Sigmoid colon (tissue), 7 donors: ENCODE results near the gene MRPL53. TPM values are rescaled to one million over a fixed set of nuclear protein-coding genes. Genes with fewer than 3 reads are reported as not detected.
A peak's percentile ranks its signal among the peaks of the same experiment; 100 is the strongest.

Experiments used
- DNase-seq: peaks from one replicate; pipeline ENCODE4 v3.0.0-alpha.2; 2019
- H3K27ac ChIP-seq, 4 donors: fragments of 200-600 bp; sonication (generic); one replicate each; pipeline ENCODE4 v1.5.1; 2016 to 2019; ENCODE audit warnings: mild to moderate bottlenecking in 1 of 4
- H3K27me3 ChIP-seq, 3 donors: fragments of 200-600 bp; sonication (generic); one replicate each; pipeline ENCODE4 v1.5.1; 2019; ENCODE audit warnings: mild to moderate bottlenecking in 1 of 3
- H3K36me3 ChIP-seq, 4 donors: fragments of 200-600 bp; sonication (generic); one replicate each; pipeline ENCODE4 v1.5.1; 2016 to 2019
- H3K4me1 ChIP-seq, 4 donors: fragments of 200-600 bp; sonication (generic); one replicate each; pipeline ENCODE4 v1.5.1; 2017 to 2019
- H3K4me3 ChIP-seq, 4 donors: fragments of 200-600 bp; sonication (generic); one replicate each; pipeline ENCODE4 v1.5.1; 2017 to 2019; ENCODE audit warnings: mild to moderate bottlenecking in 2 of 4, moderate library complexity in 1 of 4
- H3K9me3 ChIP-seq, 4 donors: fragments of 200-600 bp in 3 of 4; sonication (generic) in 3 of 4; one replicate each; pipeline versions ENCODE4 v1.5.1 to v1.6.1; 2013 to 2019
- EP300 ChIP-seq, 4 donors: sonication (generic); formaldehyde crosslinking; IDR thresholded peaks; one replicate each; pipeline ENCODE4 v1.6.1; 2017; ENCODE audit warnings: antibody characterized with exemption in 4 of 4
- POLR2A ChIP-seq, 2 donors: fragments of 450-650 bp; IDR thresholded peaks; one replicate each; pipeline ENCODE4 v1.6.1; 2016; ENCODE audit warnings: antibody characterized with exemption in 2 of 2, mild to moderate bottlenecking in 2 of 2, moderate library complexity in 2 of 2
- POLR2AphosphoS5 ChIP-seq, 4 donors: sonication (generic); formaldehyde crosslinking; IDR thresholded peaks; one replicate each; pipeline ENCODE4 v1.6.1; 2017; ENCODE audit warnings: antibody characterized with exemption in 4 of 4
- WGBS, 2 donors: extraction: QIAGEN DNeasy Blood & Tissue Kit; methylation state at CpG; one replicate each; pipeline ENCODE4 v1.1.7; 2013; 5-methylcytosine and 5-hydroxymethylcytosine counted together
- intact Hi-C: fragments of 100-400 bp; cut with DNase I; formaldehyde crosslinking; loops from one replicate; pipeline ENCODE4 v1.15.1; 2023
- polyA plus RNA-seq, 3 donors: library from polyadenylated mRNA; stranded (reverse); fragments of 200-250 nt; gene quantifications; one replicate each; pipeline ENCODE4 v1.2.3, GENCODE V29; 2013
- total RNA-seq, 4 donors: library from RNA; depleted of rRNA; stranded (reverse); fragments of >200 nt; gene quantifications; one replicate each; pipeline ENCODE4 v1.1.0, GENCODE V29; 2016
- TF ChIP-seq, protein P1 (sequence below), 4 experiments: fragments of 450-650 bp in 3 of 4; fragments of 200-600 bp in 1 of 4; IDR thresholded peaks; one replicate each; pipeline ENCODE4 v1.5.1; 2016 to 2019; ENCODE audit warnings: antibody characterized with exemption in 4 of 4, mild to moderate bottlenecking in 3 of 4, moderate library complexity in 2 of 4
- donor health status: healthy with polysubstance abuse.
- donor health status: Bipolar disorder and iron deficiency.
- donor health status: healthy.

MRPL53 gene
- total and polyA plus RNA-seq, 7 donors = 10.2 to 77.1 (median 59.7) TPM

DNA sequence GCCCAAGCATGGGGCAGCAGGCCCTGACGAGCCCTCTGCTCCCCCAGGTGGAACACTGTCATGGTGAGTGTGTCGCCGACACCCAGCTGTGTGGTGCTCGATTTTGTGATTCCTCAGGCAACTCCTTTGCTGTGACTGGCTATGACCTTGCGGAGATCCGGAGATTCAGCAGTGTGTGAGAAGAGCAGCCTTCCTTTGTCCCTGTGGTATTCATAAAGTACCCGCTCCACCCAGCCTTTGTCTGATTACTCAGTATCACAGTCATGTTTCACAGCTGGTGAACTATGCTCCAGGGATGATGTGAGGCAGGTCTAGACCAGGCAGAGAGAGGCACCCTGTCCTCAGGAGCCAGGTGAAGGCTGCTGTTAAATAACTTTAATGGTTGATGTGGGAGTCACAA is 47.0 kb downstream of the MRPL53 start:
- TF ChIP-seq POLR2A (IDR thresholded peaks at IDR 0.05) = no peak
- Histone ChIP-seq H3K9me3 (no peaks in the 10 kb centered on the region), H3K4me1 (peaks cover 0 to 15% (median 10%) of the 10 kb centered on the region in 4 donors), H3K27ac (no peak overlapping the region), H3K27me3 (no peaks in the 10 kb centered on the region), H3K36me3 (peaks cover 0 to 55% (median 27%) of the 10 kb centered on the region in 4 donors), H3K4me3 (no peak overlapping the region)
- peak; percentile 53 for DNase-seq
- intact Hi-C loops = no loop called here
- WGBS, 2 donors = 73 to 82% methylated on average over 7 of the region's 7 CpGs

DNA sequence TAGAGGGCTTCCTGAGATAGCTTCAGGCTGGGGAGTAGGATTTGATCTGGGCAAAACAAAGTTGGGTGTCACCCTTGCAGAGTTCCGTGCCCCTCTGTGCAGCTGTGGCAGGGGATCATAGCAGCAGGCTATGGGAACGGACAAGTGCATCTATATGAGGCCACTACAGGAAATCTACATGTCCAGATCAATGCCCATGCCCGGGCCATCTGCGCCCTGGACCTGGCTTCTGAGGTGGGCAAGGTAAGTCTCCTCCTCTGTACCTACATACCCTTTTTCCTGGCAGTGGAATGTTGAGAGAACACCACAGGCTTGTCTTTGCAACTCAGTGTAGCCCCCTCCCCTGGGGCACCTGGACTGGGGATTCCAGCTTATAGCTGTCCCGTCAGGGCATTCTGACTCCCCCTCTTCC is 47.5 kb downstream of the MRPL53 start:
- WGBS, 2 donors = 81 to 85% methylated on average over 5 of the region's 5 CpGs
- intact Hi-C loops = no loop called here
- DNase-seq = no peak
- H3K9me3 ChIP-seq = no peaks in the 10 kb centered on the region
- TF ChIP-seq EP300 (IDR thresholded peaks at IDR 0.05) (no peak), POLR2AphosphoS5 (IDR thresholded peaks at IDR 0.05) (no peak), POLR2A (IDR thresholded peaks at IDR 0.05) (no peak)
- TF ChIP-seq, protein P1, sequence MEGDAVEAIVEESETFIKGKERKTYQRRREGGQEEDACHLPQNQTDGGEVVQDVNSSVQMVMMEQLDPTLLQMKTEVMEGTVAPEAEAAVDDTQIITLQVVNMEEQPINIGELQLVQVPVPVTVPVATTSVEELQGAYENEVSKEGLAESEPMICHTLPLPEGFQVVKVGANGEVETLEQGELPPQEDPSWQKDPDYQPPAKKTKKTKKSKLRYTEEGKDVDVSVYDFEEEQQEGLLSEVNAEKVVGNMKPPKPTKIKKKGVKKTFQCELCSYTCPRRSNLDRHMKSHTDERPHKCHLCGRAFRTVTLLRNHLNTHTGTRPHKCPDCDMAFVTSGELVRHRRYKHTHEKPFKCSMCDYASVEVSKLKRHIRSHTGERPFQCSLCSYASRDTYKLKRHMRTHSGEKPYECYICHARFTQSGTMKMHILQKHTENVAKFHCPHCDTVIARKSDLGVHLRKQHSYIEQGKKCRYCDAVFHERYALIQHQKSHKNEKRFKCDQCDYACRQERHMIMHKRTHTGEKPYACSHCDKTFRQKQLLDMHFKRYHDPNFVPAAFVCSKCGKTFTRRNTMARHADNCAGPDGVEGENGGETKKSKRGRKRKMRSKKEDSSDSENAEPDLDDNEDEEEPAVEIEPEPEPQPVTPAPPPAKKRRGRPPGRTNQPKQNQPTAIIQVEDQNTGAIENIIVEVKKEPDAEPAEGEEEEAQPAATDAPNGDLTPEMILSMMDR (IDR thresholded peaks at IDR 0.05) = no peak
- no peaks in the 10 kb centered on the region for H3K27me3 ChIP-seq
- no peak overlapping the region for H3K4me3 ChIP-seq
- no peak overlapping the region for H3K27ac ChIP-seq
- peaks cover 0 to 50% (median 22%) of the 10 kb centered on the region in 4 donors for H3K36me3 ChIP-seq
- H3K4me1 ChIP-seq = peaks cover 0 to 15% (median 10%) of the 10 kb centered on the region in 4 donors

DNA sequence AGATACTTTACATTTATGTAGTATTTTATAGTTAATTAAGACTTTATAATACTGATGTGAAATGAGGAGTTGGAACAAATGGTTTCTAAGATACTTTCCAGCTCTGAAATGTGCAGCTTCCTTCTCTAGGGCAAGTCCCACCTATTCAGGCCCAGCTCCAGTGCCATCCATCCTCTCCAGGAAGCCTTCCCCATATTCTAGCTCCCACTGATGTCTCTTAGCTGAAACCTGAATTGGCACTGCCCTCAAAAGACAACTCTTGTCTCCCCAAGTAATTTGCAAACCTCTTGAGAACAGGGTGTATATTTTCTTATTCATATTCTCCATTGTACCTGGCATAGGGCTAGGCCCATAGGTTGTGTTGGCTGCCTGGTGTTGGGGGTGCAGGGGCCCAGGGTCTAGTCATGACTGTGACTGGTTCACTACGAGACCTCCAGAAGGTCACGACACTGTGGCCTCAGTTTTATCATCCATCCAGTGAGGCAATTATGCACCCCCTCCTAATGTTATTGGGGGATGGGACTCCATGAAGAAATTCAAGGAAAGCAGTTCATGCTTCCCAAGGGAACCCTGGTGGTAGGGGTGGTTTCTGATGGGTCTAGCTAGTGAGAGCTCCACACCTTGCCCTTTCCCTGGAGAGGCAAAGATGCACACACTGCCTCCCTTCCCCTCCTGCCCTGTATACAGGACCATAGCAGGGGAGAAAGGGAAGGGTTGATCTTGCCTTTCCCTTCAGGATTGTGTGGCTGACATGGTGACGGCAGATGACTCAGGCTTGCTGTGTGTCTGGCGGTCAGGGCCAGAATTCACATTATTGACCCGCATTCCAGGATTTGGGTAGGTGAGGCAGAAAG is 48.1 kb downstream of the MRPL53 start:
- H3K27ac ChIP-seq = no peak overlapping the region

DNA sequence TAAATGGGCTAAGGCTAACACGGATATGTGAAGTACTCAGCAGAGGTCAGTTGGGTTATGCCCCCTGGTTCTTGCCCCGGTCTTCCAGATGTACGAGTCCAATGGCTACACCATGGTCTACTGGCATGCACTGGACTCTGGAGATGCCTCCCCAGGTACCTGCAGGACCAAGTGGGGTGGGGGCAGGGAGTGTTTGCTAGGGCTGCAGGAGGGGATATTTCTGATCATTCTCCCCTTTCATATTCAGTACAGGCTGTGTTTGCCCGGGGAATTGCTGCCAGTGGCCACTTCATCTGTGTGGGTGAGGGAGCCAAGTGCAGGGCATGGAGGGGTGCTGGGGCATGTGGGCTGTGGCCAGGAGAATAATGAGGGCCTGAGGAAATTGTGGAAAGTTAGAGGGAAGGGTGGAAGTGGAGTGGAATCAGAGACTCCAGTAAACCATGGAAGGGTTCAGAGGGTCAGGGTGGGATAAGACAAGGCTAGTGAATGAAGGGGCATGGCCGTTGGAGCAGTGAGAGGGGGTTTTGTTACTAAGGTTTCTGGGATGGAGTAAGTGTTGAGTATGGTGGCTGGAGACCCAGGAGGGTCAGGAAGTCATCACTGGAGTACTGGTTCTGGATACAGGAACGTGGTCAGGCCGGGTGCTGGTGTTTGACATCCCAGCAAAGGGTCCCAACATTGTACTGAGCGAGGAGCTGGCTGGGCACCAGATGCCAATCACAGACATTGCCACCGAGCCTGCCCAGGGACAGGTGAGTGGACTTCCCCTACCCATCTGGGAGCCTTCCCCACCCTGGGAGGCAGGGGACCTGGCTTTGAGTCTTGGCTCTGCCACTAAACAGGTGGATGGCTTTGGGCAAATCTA is 49.0 kb downstream of the MRPL53 start:
- Histone ChIP-seq H3K4me1 (peaks cover 0 to 16% (median 10%) of the 10 kb centered on the region in 4 donors), H3K27me3 (no peaks in the 10 kb centered on the region), H3K36me3 (peaks cover 0 to 35% (median 10%) of the 10 kb centered on the region in 4 donors), H3K9me3 (no peaks in the 10 kb centered on the region), H3K27ac (no peak overlapping the region), H3K4me3 (no peak overlapping the region)
- WGBS, 2 donors = 61 to 85% methylated on average over 9 of the region's 9 CpGs
- DNase-seq = peak; percentile 64
- intact Hi-C loops = loop anchor here (2.0 kb wide), 1 partner anchor 15 kb away; no protein-coding TSS in a partner anchor
- TF ChIP-seq POLR2A (IDR thresholded peaks at IDR 0.05) = no peak
- TF ChIP-seq, protein P1 (IDR thresholded peaks at IDR 0.05) = no peak
- no peak for TF ChIP-seq POLR2AphosphoS5 (IDR thresholded peaks at IDR 0.05)
- TF ChIP-seq EP300 (IDR thresholded peaks at IDR 0.05) = no peak

More for the DNA sequence above, 48.1 kb downstream of the MRPL53 start:
- peak; percentile 24 for DNase-seq
- Histone ChIP-seq H3K4me1 (peaks cover 0 to 15% (median 10%) of the 10 kb centered on the region in 4 donors), H3K27me3 (no peaks in the 10 kb centered on the region), H3K36me3 (peaks cover 0 to 44% (median 16%) of the 10 kb centered on the region in 4 donors), H3K9me3 (no peaks in the 10 kb centered on the region), H3K4me3 (no peak overlapping the region)
- intact Hi-C loops = no loop called here
- 81 to 88% methylated on average over 5 of the region's 5 CpGs for WGBS, 2 donors
- TF ChIP-seq POLR2AphosphoS5 (IDR thresholded peaks at IDR 0.05) = peak in 2 of 4 donors; percentile 11 to 12
- TF ChIP-seq, protein P1 (IDR thresholded peaks at IDR 0.05) = no peak

Other genes starting within 250 kb of the MRPL53 start
- gene SLC4A5, start 129.3 kb downstream of the MRPL53 start, total RNA-seq = 10 to 100 TPM in 1 of 4 donors, 1 to 10 TPM in 3; 1.5 to 12.2 (median 3.6) TPM
- gene SLC4A5, start 129.3 kb downstream of the MRPL53 start, polyA plus RNA-seq = 1 to 10 TPM in 1 of 3 donors, under 1 TPM in 2; under 0.01 to 1.8 (median 0.23) TPM
- gene DCTN1, start 92.4 kb downstream of the MRPL53 start, total RNA-seq = 100 to 1,000 TPM in 3 of 4 donors, 10 to 100 TPM in 1; 99.2 to 137 (median 107) TPM
- gene DCTN1, start 92.4 kb downstream of the MRPL53 start, polyA plus RNA-seq = 10 to 100 TPM; 67.3 to 93.2 (median 69.4) TPM
- 1 to 10 TPM in 3 of 4 donors, not detected in 1; 1.4 to 2.2 (median 2.0) TPM for gene C2orf81, start 51.1 kb downstream of the MRPL53 start, total RNA-seq
- 1 to 10 TPM in 2 of 3 donors, under 1 TPM in 1; 0.46 to 2.0 (median 1.8) TPM for gene C2orf81, start 51.1 kb downstream of the MRPL53 start, polyA plus RNA-seq
- 10 to 100 TPM in 2 of 4 donors, 1 to 10 TPM in 2; 7.5 to 13.3 (median 9.8) TPM for gene WDR54, start 51.0 kb downstream of the MRPL53 start, total RNA-seq
- 10 to 100 TPM in 1 of 3 donors, 1 to 10 TPM in 2; 3.0 to 13.6 (median 3.2) TPM for gene WDR54, start 51.0 kb downstream of the MRPL53 start, polyA plus RNA-seq
- 10 to 100 TPM; 13.5 to 20.0 (median 17.0) TPM for gene RTKN, start 30.7 kb downstream of the MRPL53 start, total RNA-seq
- gene RTKN, start 30.7 kb downstream of the MRPL53 start, polyA plus RNA-seq = 10 to 100 TPM; 15.0 to 44.6 (median 16.2) TPM
- 10 to 100 TPM in 2 of 4 donors, 1 to 10 TPM in 2; 7.5 to 41.8 (median 15.0) TPM for gene INO80B, start 17.6 kb downstream of the MRPL53 start, total RNA-seq
- 10 to 100 TPM; 12.9 to 36.9 (median 19.2) TPM for gene INO80B, start 17.6 kb downstream of the MRPL53 start, polyA plus RNA-seq
- gene WBP1, start 14.2 kb downstream of the MRPL53 start, total RNA-seq = 10 to 100 TPM; 63.1 to 89.2 (median 74.1) TPM
- 10 to 100 TPM; 59.2 to 61.3 (median 59.3) TPM for gene WBP1, start 14.2 kb downstream of the MRPL53 start, polyA plus RNA-seq
- 10 to 100 TPM; 21.4 to 34.3 (median 26.3) TPM for gene MOGS, start 7.3 kb downstream of the MRPL53 start, total RNA-seq
- 10 to 100 TPM in 2 of 3 donors, 1 to 10 TPM in 1; 7.8 to 44.7 (median 10.2) TPM for gene MOGS, start 7.3 kb downstream of the MRPL53 start, polyA plus RNA-seq
- gene CCDC142, start 10.3 kb upstream of the MRPL53 start, total RNA-seq = 10 to 100 TPM; 15.8 to 20.9 (median 16.8) TPM
- 10 to 100 TPM in 1 of 3 donors, 1 to 10 TPM in 2; 1.8 to 16.8 (median 2.1) TPM for gene CCDC142, start 10.3 kb upstream of the MRPL53 start, polyA plus RNA-seq
- 10 to 100 TPM; 18.9 to 29.6 (median 24.1) TPM for gene TTC31, start 10.4 kb upstream of the MRPL53 start, total RNA-seq
- gene TTC31, start 10.4 kb upstream of the MRPL53 start, polyA plus RNA-seq = 10 to 100 TPM; 12.7 to 22.4 (median 13.8) TPM
- gene LBX2, start 26.9 kb upstream of the MRPL53 start, total RNA-seq = under 1 TPM in 1 of 4 donors, not detected in 3; 0.99 TPM
- 1 to 10 TPM; 1.3 to 2.4 (median 1.8) TPM for gene LBX2, start 26.9 kb upstream of the MRPL53 start, polyA plus RNA-seq
- gene PCGF1, start 35.0 kb upstream of the MRPL53 start, total RNA-seq = 10 to 100 TPM in 3 of 4 donors, 1 to 10 TPM in 1; 8.9 to 22.8 (median 16.0) TPM
- 10 to 100 TPM; 12.6 to 22.8 (median 15.7) TPM for gene PCGF1, start 35.0 kb upstream of the MRPL53 start, polyA plus RNA-seq
- gene TLX2, start 41.8 kb upstream of the MRPL53 start, total RNA-seq = 1 to 10 TPM; 1.2 to 2.5 (median 1.8) TPM
- gene TLX2, start 41.8 kb upstream of the MRPL53 start, polyA plus RNA-seq = 1 to 10 TPM in 1 of 3 donors, not detected in 2; 1.0 TPM
- not detected for gene DQX1, start 53.6 kb upstream of the MRPL53 start, total RNA-seq
- gene DQX1, start 53.6 kb upstream of the MRPL53 start, polyA plus RNA-seq = 10 to 100 TPM in 2 of 3 donors, 1 to 10 TPM in 1; 7.2 to 15.6 (median 13.2) TPM
- 100 to 1,000 TPM in 1 of 4 donors, 10 to 100 TPM in 3; 76.5 to 133 (median 83.1) TPM for gene AUP1, start 57.0 kb upstream of the MRPL53 start, total RNA-seq
- gene AUP1, start 57.0 kb upstream of the MRPL53 start, polyA plus RNA-seq = 100 to 1,000 TPM in 1 of 3 donors, 10 to 100 TPM in 2; 46.5 to 178 (median 47.4) TPM
- gene HTRA2, start 57.3 kb upstream of the MRPL53 start, total RNA-seq = 10 to 100 TPM; 28.2 to 39.3 (median 31.8) TPM
- 10 to 100 TPM; 19.7 to 39.8 (median 22.8) TPM for gene HTRA2, start 57.3 kb upstream of the MRPL53 start, polyA plus RNA-seq
- gene LOXL3, start 81.3 kb upstream of the MRPL53 start, total RNA-seq = 1 to 10 TPM; 5.4 to 7.9 (median 7.8) TPM
- gene LOXL3, start 81.3 kb upstream of the MRPL53 start, polyA plus RNA-seq = 1 to 10 TPM in 2 of 3 donors, under 1 TPM in 1; 0.60 to 3.5 (median 1.8) TPM
- 10 to 100 TPM; 16.1 to 21.4 (median 18.1) TPM for gene DOK1, start 82.0 kb upstream of the MRPL53 start, total RNA-seq
- 10 to 100 TPM; 17.1 to 24.9 (median 22.8) TPM for gene DOK1, start 82.0 kb upstream of the MRPL53 start, polyA plus RNA-seq
- gene M1AP, start 175.7 kb upstream of the MRPL53 start, total RNA-seq = under 1 TPM in 2 of 4 donors, not detected in 2; 0.16 to 0.36 TPM
- under 1 TPM in 2 of 3 donors, not detected in 1; 0.31 to 0.60 TPM for gene M1AP, start 175.7 kb upstream of the MRPL53 start, polyA plus RNA-seq
- gene SEMA4F, start 181.6 kb upstream of the MRPL53 start, total RNA-seq = 1 to 10 TPM; 2.2 to 5.5 (median 3.6) TPM
- 1 to 10 TPM in 2 of 3 donors, under 1 TPM in 1; 0.69 to 3.5 (median 1.2) TPM for gene SEMA4F, start 181.6 kb upstream of the MRPL53 start, polyA plus RNA-seq